Neural progenitor cell (in vitro differentiated cells): ENCODE results near the gene CDC16. TPM values are rescaled to one million over a fixed set of nuclear protein-coding genes. Genes with fewer than 3 reads are reported as not detected.

Experiments used
- DNase-seq: peaks from one replicate; pipeline ENCODE4 v3.0.0-alpha.2; 2016; ENCODE audit warnings: low spot score
- H2AFZ ChIP-seq: fragments of 200-600 bp; sonication (generic); replicated peaks from 2 replicates; pipeline ENCODE4 v1.6.1; 2016; ENCODE audit warnings: antibody characterized with exemption
- H3F3A ChIP-seq: fragments of 200-600 bp; sonication (generic); 2 replicates; pipeline ENCODE4 v1.6.1; 2016; ENCODE audit warnings: antibody characterized with exemption, low read depth
- H3K27ac ChIP-seq: fragments of 200-600 bp; sonication (generic); 2 replicates; pipeline ENCODE4 v1.5.1; 2016; ENCODE audit warnings: mild to moderate bottlenecking
- H3K27me3 ChIP-seq: fragments of 200-600 bp; sonication (generic); 2 replicates; pipeline ENCODE4 v1.6.1; 2016; ENCODE audit warnings: mild to moderate bottlenecking, moderate library complexity
- H3K36me3 ChIP-seq: fragments of 200-600 bp; sonication (generic); 2 replicates; pipeline ENCODE4 v1.5.1; 2016
- H3K4me1 ChIP-seq: fragments of 200-600 bp; sonication (generic); 2 replicates; pipeline ENCODE4 v1.6.1; 2016; ENCODE audit warnings: mixed run types
- H3K4me2 ChIP-seq: fragments of 200-600 bp; sonication (generic); 2 replicates; pipeline ENCODE4 v1.6.1; 2016
- H3K4me3 ChIP-seq: fragments of 200-600 bp; sonication (generic); 2 replicates; pipeline ENCODE4 v1.5.1; 2016
- H3K79me2 ChIP-seq: fragments of 200-600 bp; sonication (generic); 2 replicates; pipeline ENCODE4 v1.6.1; 2016; ENCODE audit warnings: low read depth
- H3K9ac ChIP-seq: fragments of 200-600 bp; sonication (generic); 2 replicates; pipeline ENCODE4 v1.6.1; 2016
- H3K9me3 ChIP-seq: fragments of 200-600 bp; sonication (generic); 2 replicates; pipeline ENCODE4 v1.5.1; 2016; ENCODE audit warnings: low read depth
- H4K20me1 ChIP-seq: fragments of 200-600 bp; sonication (generic); 2 replicates; pipeline ENCODE4 v1.6.1; 2016; ENCODE audit warnings: low read depth
- H3K27ac Mint-ChIP-seq: 3 replicates; pipeline ENCODE4 v1.8.0; 2021; ENCODE audit warnings: mixed read lengths
- H3K27me3 Mint-ChIP-seq: 2 replicates; pipeline ENCODE4 v1.8.0; 2022; ENCODE audit warnings: low read depth, mild to moderate bottlenecking, inconsistent platforms, moderate library complexity, mixed read lengths; ENCODE audit not compliant: insufficient read depth
- H3K36me3 Mint-ChIP-seq: 3 replicates; pipeline ENCODE4 v1.8.0; 2021; ENCODE audit warnings: mixed read lengths
- H3K4me1 Mint-ChIP-seq: 3 replicates; pipeline ENCODE4 v1.8.0; 2021; ENCODE audit warnings: mixed read lengths
- H3K4me3 Mint-ChIP-seq: 3 replicates; pipeline ENCODE4 v1.8.0; 2021; ENCODE audit warnings: mild to moderate bottlenecking, moderate library complexity, mixed read lengths
- H3K9me3 Mint-ChIP-seq: 3 replicates; pipeline ENCODE4 v1.8.0; 2020; ENCODE audit warnings: mixed read lengths
- CTCF ChIP-seq: fragments of 200-600 bp; sonication (generic); IDR thresholded peaks from 2 replicates; pipeline ENCODE4 v1.5.1; 2017; ENCODE audit warnings: antibody characterized with exemption, mild to moderate bottlenecking
- EZH2 ChIP-seq: fragments of 200-600 bp; sonication (generic); IDR thresholded peaks from 2 replicates; pipeline ENCODE4 v1.6.1; 2017; ENCODE audit warnings: antibody characterized with exemption, mild to moderate bottlenecking, moderate library complexity
- EZH2phosphoT487 ChIP-seq: fragments of 200-600 bp; sonication (generic); IDR thresholded peaks from 2 replicates; pipeline ENCODE4 v1.6.1; 2017; ENCODE audit warnings: antibody characterized with exemption
- total RNA-seq: library from RNA; depleted of rRNA; stranded (reverse); fragments of >200 nt; gene quantifications from 2 replicates; pipeline ENCODE4 v1.2.3, GENCODE V29; 2015; ENCODE audit warnings: low replicate concordance

The CDC16 gene
- total RNA-seq, 1 donor from 2014 or later = 69.6 TPM

- H3K36me3 ChIP-seq = no peaks in the 10 kb centered on the region
- H3K27me3 Mint-ChIP-seq = peaks cover 1% of the 10 kb centered on the region
- H3K4me3 ChIP-seq = no peak overlapping the region
- no peaks in the 10 kb centered on the region for H3K4me1 ChIP-seq
- H3K27ac Mint-ChIP-seq = no peak overlapping the region
- H3K9me3 ChIP-seq = no peaks in the 10 kb centered on the region
- H3K79me2 ChIP-seq = peaks cover 6% of the 10 kb centered on the region
- no peak overlapping the region for H3K9ac ChIP-seq
- H3K36me3 Mint-ChIP-seq = peaks cover 25% of the 10 kb centered on the region
- no peaks in the 10 kb centered on the region for H3K9me3 Mint-ChIP-seq
- H3F3A ChIP-seq = no peaks in the 10 kb centered on the region
- H4K20me1 ChIP-seq = no peaks in the 10 kb centered on the region
- H3K4me1 Mint-ChIP-seq = peaks cover 2% of the 10 kb centered on the region
- no peak overlapping the region for H3K27ac ChIP-seq
- H3K4me2 ChIP-seq = no peak overlapping the region
- no peak overlapping the region for H3K4me3 Mint-ChIP-seq
- H2AFZ ChIP-seq = no peak overlapping the region
- no peaks in the 10 kb centered on the region for H3K27me3 ChIP-seq
- TF ChIP-seq CTCF (no peak), EZH2 (no peak), EZH2phosphoT487 (no peak)
- DNase-seq = no peak
Observed at GRCh38 chr13:114298866-114299265, 64.2 kb downstream of the CDC16 start.

GRCh38 chr13:114299604-114300305, 65.1 kb downstream of the CDC16 start:
- Histone ChIP-seq H3K9me3 (no peaks in the 10 kb centered on the region), H3F3A (no peaks in the 10 kb centered on the region), H3K36me3 (no peaks in the 10 kb centered on the region), H3K27ac (no peak overlapping the region), H3K27me3 (no peaks in the 10 kb centered on the region), H3K4me3 (no peak overlapping the region), H3K79me2 (no peaks in the 10 kb centered on the region), H4K20me1 (no peaks in the 10 kb centered on the region), H3K4me1 (no peaks in the 10 kb centered on the region), H3K9ac (no peak overlapping the region), H3K4me2 (no peak overlapping the region), H2AFZ (no peak overlapping the region)
- Mint-ChIP-seq H3K27ac (peak overlapping the region; percentile 19), H3K36me3 (peaks cover 27% of the 10 kb centered on the region), H3K4me1 (no peaks in the 10 kb centered on the region), H3K4me3 (no peak overlapping the region), H3K27me3 (no peaks in the 10 kb centered on the region), H3K9me3 (no peaks in the 10 kb centered on the region)
- no peak for TF ChIP-seq EZH2phosphoT487
- TF ChIP-seq EZH2 = no peak
- no peak for TF ChIP-seq CTCF
- DNase-seq = no peak

DNA sequence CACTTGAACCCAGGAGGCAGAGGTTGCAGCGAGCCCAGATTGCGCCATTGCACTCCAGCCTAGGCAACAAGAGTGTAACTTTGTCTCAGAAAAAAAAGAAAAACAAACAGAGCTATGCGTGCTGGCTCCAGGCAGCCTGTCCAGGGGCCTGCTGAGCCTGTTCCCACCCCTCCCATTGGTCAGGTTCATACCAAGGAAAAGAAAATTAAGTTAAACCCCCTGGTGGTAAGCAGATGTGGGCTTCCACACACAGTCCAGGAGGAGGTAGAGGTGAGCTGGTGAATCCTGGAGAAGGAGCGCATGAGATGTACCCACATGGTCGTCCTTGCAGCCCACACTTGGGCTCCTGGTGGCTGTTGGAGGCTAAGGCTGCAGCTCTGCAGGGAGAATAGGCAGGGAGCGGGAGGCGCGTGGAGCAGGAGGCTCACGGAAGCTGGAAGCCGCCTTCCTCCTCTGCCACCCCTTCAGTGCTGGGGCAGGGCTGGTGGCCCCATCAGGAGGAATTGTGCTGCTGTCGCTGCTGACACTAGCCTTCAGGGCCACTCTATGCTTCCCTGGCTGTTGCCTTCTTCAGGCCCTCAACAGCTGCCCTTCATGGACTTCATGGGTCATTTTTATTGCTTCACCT, 69.1 kb downstream of the CDC16 start:
- no peaks in the 10 kb centered on the region for H3K27me3 Mint-ChIP-seq
- H3K9ac ChIP-seq = no peak overlapping the region
- H3K27ac ChIP-seq = no peak overlapping the region
- H4K20me1 ChIP-seq = no peaks in the 10 kb centered on the region
- no peaks in the 10 kb centered on the region for H3K79me2 ChIP-seq
- peaks cover 26% of the 10 kb centered on the region for H3K36me3 Mint-ChIP-seq
- no peak overlapping the region for H3K4me2 ChIP-seq
- DNase-seq = no peak
- no peaks in the 10 kb centered on the region for H3K9me3 ChIP-seq
- H3K9me3 Mint-ChIP-seq = no peaks in the 10 kb centered on the region
- H3K27ac Mint-ChIP-seq = no peak overlapping the region
- no peak for TF ChIP-seq EZH2phosphoT487
- TF ChIP-seq CTCF = no peak
- TF ChIP-seq EZH2 = no peak
- no peak overlapping the region for H3K4me3 Mint-ChIP-seq
- H3K4me1 ChIP-seq = no peaks in the 10 kb centered on the region
- no peaks in the 10 kb centered on the region for H3K27me3 ChIP-seq
- H2AFZ ChIP-seq = no peak overlapping the region
- peaks cover 4% of the 10 kb centered on the region for H3K36me3 ChIP-seq
- H3F3A ChIP-seq = peaks cover 10% of the 10 kb centered on the region
- no peak overlapping the region for H3K4me3 ChIP-seq
- H3K4me1 Mint-ChIP-seq = no peaks in the 10 kb centered on the region
